ELR (cell line): Measurements from ENCODE around the gene WFDC10B.
"Not testable (repeated sequence)": the region's sequence is repeated elsewhere in the genome, so short reads cannot be mapped to it uniquely, and the experiment has no call there.

Source experiments
- DNase-seq: peaks from one replicate; pipeline ENCODE4 v3.0.0-alpha.2; 2015; ENCODE audit warnings: low read depth

The WFDC10B gene

GRCh38 chr20:45704969-45705637 is at the start of gene WFDC10B:
Gene WFDC10B, minus strand, starts transcription at chr20:45705019. Its CDS starts 19,027 bp downstream, at chr20:45685992.
- no peak for DNase-seq

- peak; percentile 23 for DNase-seq
Observed at GRCh38 chr20:45752746-45753145, 47.9 kb upstream of the WFDC10B start.

- DNase-seq, result no peak
Observed at GRCh38 chr20:45751721-45752120, 46.9 kb upstream of the WFDC10B start.

- no peak for DNase-seq
Observed at GRCh38 chr20:45745015-45745414, 40.2 kb upstream of the WFDC10B start.

- DNase-seq, result no peak
Observed at GRCh38 chr20:45742596-45742995, 37.8 kb upstream of the WFDC10B start.

GRCh38 chr20:45735988-45736387 is 31.2 kb upstream of the WFDC10B start:
- no peak for DNase-seq

- no peak for DNase-seq
Observed at GRCh38 chr20:45735552-45735951, 30.7 kb upstream of the WFDC10B start.

- DNase-seq, result no peak
Observed at GRCh38 chr20:45732199-45732598, 27.4 kb upstream of the WFDC10B start.

- no peak for DNase-seq
Observed at GRCh38 chr20:45727044-45727443, 22.2 kb upstream of the WFDC10B start.

- no peak for DNase-seq
Observed at GRCh38 chr20:45725134-45725533, 20.3 kb upstream of the WFDC10B start.

GRCh38 chr20:45722047-45722446 is 17.2 kb upstream of the WFDC10B start, which contains the start of gene SPINT4:
Gene SPINT4, plus strand, starts transcription at chr20:45722347. Its CDS starts 21 bp downstream, at chr20:45722368.
- no peak for DNase-seq

- not testable (repeated sequence) for DNase-seq
Observed at GRCh38 chr20:45716141-45716688, 11.4 kb upstream of the WFDC10B start.

- DNase-seq, result no peak
Observed at GRCh38 chr20:45701873-45702272, 2.9 kb downstream of the WFDC10B start, which contains the start of gene WFDC13. Gene WFDC13, plus strand, starts transcription at chr20:45702038. Its CDS starts 86 bp downstream, at chr20:45702124.

GRCh38 chr20:45701104-45701503 is 3.7 kb downstream of the WFDC10B start:
- DNase-seq, result no peak

GRCh38 chr20:45695496-45695895 is 9.3 kb downstream of the WFDC10B start:
- DNase-seq, result no peak

GRCh38 chr20:45693346-45693745 is 11.5 kb downstream of the WFDC10B start:
- not testable (repeated sequence) for DNase-seq

GRCh38 chr20:45685896-45686295 is 18.9 kb downstream of the WFDC10B start:
- peak; percentile 28 for DNase-seq

GRCh38 chr20:45679650-45680049 is 25.2 kb downstream of the WFDC10B start:
- DNase-seq, result no peak

- DNase-seq, result no peak
Observed at GRCh38 chr20:45672765-45673164, 32.1 kb downstream of the WFDC10B start.

GRCh38 chr20:45670139-45670538 is 34.7 kb downstream of the WFDC10B start, which contains the start of gene WFDC11:
Gene WFDC11, minus strand, starts transcription at chr20:45670239. Its CDS starts 19,639 bp downstream, at chr20:45650600.
- DNase-seq, result no peak

GRCh38 chr20:45657038-45657437 is 47.8 kb downstream of the WFDC10B start:
- DNase-seq, result not testable (repeated sequence)

GRCh38 chr20:45651726-45652125 is 53.1 kb downstream of the WFDC10B start:
- DNase-seq, result not testable (repeated sequence)

GRCh38 chr20:45649312-45649863 is 55.4 kb downstream of the WFDC10B start:
- DNase-seq, result no peak
